Ectodermal cell (in vitro differentiated cells): Measurements from ENCODE around the gene GUCY1B1.

Source experiments
- H3K27ac ChIP-seq: 2 replicates; pipeline ENCODE4 v1.7.0; 2013; ENCODE audit warnings: mild to moderate bottlenecking, low read depth, low read length; ENCODE audit not compliant: insufficient read depth, poor library complexity, severe bottlenecking
- H3K27me3 ChIP-seq: 2 replicates; pipeline ENCODE4 v1.7.0; 2013; ENCODE audit warnings: mild to moderate bottlenecking, low read length; ENCODE audit not compliant: insufficient read depth, control insufficient read depth, poor library complexity, severe bottlenecking
- H3K36me3 ChIP-seq: one replicate; pipeline ENCODE4 v1.7.0; 2013; ENCODE audit warnings: low read length; ENCODE audit not compliant: control insufficient read depth, insufficient read depth
- H3K4me1 ChIP-seq: one replicate; pipeline ENCODE4 v1.7.0; 2013; ENCODE audit warnings: low read length; ENCODE audit not compliant: control insufficient read depth, insufficient read depth
- H3K4me3 ChIP-seq: 2 replicates; pipeline ENCODE4 v1.7.0; 2013; ENCODE audit warnings: low read depth, low read length, control low read depth; ENCODE audit not compliant: insufficient read depth
- H3K9me3 ChIP-seq: 2 replicates; pipeline ENCODE4 v1.7.0; 2013; ENCODE audit warnings: mild to moderate bottlenecking, low read length, moderate library complexity; ENCODE audit not compliant: control insufficient read depth
- WGBS, 2 experiments: methylation state at CpG; one replicate each; pipeline ENCODE4 v1.1.7; 2013; ENCODE audit warnings: missing lambda C conversion rate in 2 of 2; 5-methylcytosine and 5-hydroxymethylcytosine counted together

The GUCY1B1 gene

GRCh38 chr4:155761047-155761446 lies 2.2 kb downstream of the GUCY1B1 start:
- Histone ChIP-seq H3K36me3 (no peaks in the 10 kb centered on the region), H3K9me3 (no peaks in the 10 kb centered on the region), H3K4me3 (no peak overlapping the region), H3K27me3 (peaks cover 44% of the 10 kb centered on the region), H3K4me1 (peaks cover 5% of the 10 kb centered on the region), H3K27ac (no peak overlapping the region)
- WGBS, 2 experiments: 88 to 100% methylated on average over 1 to 2 of the region's 3 CpGs

- no peak overlapping the region for H3K4me3 ChIP-seq
- no peak overlapping the region for H3K27ac ChIP-seq
- no peaks in the 10 kb centered on the region for H3K36me3 ChIP-seq
- H3K27me3 ChIP-seq: peaks cover 44% of the 10 kb centered on the region
- H3K9me3 ChIP-seq: no peaks in the 10 kb centered on the region
- peaks cover 5% of the 10 kb centered on the region for H3K4me1 ChIP-seq
These were observed 3.1 kb downstream of the GUCY1B1 start for GRCh38 chr4:155761916-155762315.

DNA sequence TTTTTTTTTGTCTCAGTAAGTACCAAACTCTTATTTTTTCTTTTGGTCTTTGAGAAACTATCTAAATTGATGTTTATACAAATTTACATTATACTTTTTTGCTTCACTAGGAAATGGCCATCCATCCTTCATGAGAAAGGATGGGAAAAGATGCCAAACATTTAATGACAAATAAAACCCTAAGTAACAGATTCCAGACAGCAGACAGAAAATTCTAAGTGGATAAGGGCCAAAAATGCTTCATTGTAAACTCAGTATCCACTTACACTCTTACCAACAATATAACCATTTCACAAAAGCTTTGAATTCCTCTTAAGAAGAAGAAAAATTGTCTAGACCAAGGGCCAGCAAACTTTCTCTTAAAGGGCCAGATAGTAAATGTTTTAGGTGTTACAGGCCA lies 3.5 kb downstream of the GUCY1B1 start:
- no peak overlapping the region for H3K4me3 ChIP-seq
- H3K4me1 ChIP-seq: peaks cover 5% of the 10 kb centered on the region
- peaks cover 44% of the 10 kb centered on the region for H3K27me3 ChIP-seq
- no peak overlapping the region for H3K27ac ChIP-seq
- no peaks in the 10 kb centered on the region for H3K36me3 ChIP-seq
- H3K9me3 ChIP-seq: no peaks in the 10 kb centered on the region

DNA sequence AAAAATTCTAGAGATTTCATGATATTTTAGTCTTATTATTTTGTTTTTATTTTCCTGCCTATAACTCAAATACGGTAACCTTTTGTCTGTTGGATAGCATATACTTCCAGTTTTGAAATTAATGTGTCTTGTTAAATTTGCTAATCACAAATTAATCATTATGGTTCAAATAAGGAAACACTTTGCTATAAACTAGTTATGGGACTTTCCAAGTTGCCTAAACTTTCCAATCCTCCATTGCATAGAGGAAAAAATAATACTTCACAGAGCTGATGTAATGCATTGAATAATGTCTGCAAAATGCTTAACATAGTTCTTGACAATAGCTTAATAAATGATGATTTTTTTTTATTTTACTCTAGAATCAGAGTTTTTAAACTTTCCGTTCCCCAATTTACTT lies 4.7 kb downstream of the GUCY1B1 start:
- H3K9me3 ChIP-seq: no peaks in the 10 kb centered on the region
- no peaks in the 10 kb centered on the region for H3K36me3 ChIP-seq
- peaks cover 37% of the 10 kb centered on the region for H3K27me3 ChIP-seq
- H3K4me1 ChIP-seq: peaks cover 5% of the 10 kb centered on the region
- 100% methylated on average over 1 of the region's 2 CpGs; no CpG with 5 or more reads in 1 of the 2 experiments for WGBS, 2 experiments
- H3K27ac ChIP-seq: no peak overlapping the region
- no peak overlapping the region for H3K4me3 ChIP-seq

- no peak overlapping the region for H3K4me3 ChIP-seq
- peaks cover 5% of the 10 kb centered on the region for H3K4me1 ChIP-seq
- peaks cover 22% of the 10 kb centered on the region for H3K27me3 ChIP-seq
- WGBS, 2 experiments: 89 to 94% methylated on average over 3 of the region's 3 CpGs
- H3K9me3 ChIP-seq: no peaks in the 10 kb centered on the region
- no peaks in the 10 kb centered on the region for H3K36me3 ChIP-seq
- H3K27ac ChIP-seq: no peak overlapping the region
These were observed 6.3 kb downstream of the GUCY1B1 start for GRCh38 chr4:155765149-155765548.

DNA sequence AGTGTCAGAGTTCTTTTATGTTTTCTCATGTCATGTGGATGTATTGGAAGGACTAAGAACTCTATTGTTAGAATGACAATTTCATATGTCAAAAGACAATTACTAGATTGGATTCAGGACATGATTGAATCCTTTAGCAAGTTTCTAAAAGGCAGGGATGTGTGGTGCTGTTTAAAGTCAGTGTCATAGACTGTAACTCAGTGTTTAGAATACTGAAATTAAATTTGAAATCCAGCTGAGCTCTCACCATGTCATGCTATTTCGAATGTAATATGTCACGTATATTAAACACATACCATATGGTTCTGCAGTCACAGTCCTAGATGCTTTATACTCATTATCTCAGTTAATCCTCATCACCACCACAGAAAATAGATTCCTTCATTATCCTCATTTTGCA lies 7.8 kb downstream of the GUCY1B1 start:
- H3K4me1 ChIP-seq: peaks cover 5% of the 10 kb centered on the region
- no peak overlapping the region for H3K27ac ChIP-seq
- no peaks in the 10 kb centered on the region for H3K36me3 ChIP-seq
- peaks cover 10% of the 10 kb centered on the region for H3K27me3 ChIP-seq
- H3K9me3 ChIP-seq: no peaks in the 10 kb centered on the region
- 92 to 93% methylated on average over 2 of the region's 2 CpGs for whole genome bisulfite sequencing, 2 experiments
- H3K4me3 ChIP-seq: no peak overlapping the region

DNA sequence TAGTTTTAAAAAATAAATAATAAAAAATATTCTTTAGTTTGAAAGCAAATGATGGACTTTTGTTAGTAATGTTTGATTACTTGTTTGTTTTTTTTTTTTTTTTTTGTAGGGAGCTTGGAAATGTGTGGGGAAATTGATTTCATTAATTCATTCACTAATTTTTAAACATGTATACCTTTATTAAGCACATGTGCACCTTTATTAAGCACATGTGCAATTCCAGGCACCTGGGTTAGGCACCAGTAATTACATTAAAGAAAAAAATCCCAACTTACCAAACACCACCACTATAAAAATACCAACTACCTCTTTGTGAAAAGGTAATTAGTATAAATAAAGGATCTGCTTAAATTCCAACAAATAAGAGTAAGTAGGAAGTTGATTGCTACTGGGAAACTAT lies 9.5 kb downstream of the GUCY1B1 start:
- Histone ChIP-seq H3K27me3 (peaks cover 5% of the 10 kb centered on the region), H3K27ac (no peak overlapping the region), H3K9me3 (no peaks in the 10 kb centered on the region), H3K4me1 (no peaks in the 10 kb centered on the region), H3K4me3 (no peak overlapping the region), H3K36me3 (no peaks in the 10 kb centered on the region)

- no peak overlapping the region for H3K27ac ChIP-seq
- H3K4me3 ChIP-seq: no peak overlapping the region
- no peaks in the 10 kb centered on the region for H3K9me3 ChIP-seq
- 92 to 100% methylated on average over 2 of the region's 2 CpGs for WGBS, 2 experiments
- H3K27me3 ChIP-seq: peaks cover 4% of the 10 kb centered on the region
- no peaks in the 10 kb centered on the region for H3K4me1 ChIP-seq
- no peaks in the 10 kb centered on the region for H3K36me3 ChIP-seq
These were observed 10.3 kb downstream of the GUCY1B1 start for GRCh38 chr4:155769090-155769489.

GRCh38 chr4:155772459-155773195 lies 13.8 kb downstream of the GUCY1B1 start:
- H3K36me3 ChIP-seq: no peaks in the 10 kb centered on the region
- no peak overlapping the region for H3K27ac ChIP-seq
- no peak overlapping the region for H3K4me3 ChIP-seq
- H3K9me3 ChIP-seq: no peaks in the 10 kb centered on the region
- H3K4me1 ChIP-seq: no peaks in the 10 kb centered on the region
- H3K27me3 ChIP-seq: no peaks in the 10 kb centered on the region
- WGBS, 2 experiments: 90 to 93% methylated on average over 8 of the region's 8 CpGs

DNA sequence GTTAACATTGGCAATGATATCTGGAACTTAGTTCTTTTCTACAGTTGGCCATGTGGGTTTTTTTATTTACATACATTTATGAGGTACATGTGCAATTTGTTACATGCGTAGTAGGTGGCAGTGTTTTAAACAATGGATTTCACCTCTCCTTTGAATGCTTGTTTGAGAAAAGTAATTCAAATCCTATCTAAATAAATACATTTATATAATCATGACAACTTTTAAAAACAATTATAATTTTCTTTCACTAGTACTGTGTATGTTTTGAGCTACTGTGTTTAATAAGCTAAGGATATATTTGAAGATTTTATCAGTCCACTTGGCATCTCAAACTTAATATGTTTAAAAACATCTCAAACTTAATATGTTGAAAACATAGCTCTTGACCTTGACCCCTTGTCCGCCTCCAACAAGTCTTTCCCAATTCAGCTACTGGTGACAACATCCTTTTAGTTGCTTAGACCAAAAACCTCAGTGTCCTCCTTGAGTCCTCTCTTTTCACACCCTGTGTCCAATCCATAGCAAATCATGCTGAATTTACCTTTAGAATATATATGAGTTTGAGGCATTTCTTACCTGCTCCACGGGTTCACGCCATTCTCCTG lies 14.5 kb downstream of the GUCY1B1 start:
- Histone ChIP-seq H3K4me3 (no peak overlapping the region), H3K4me1 (no peaks in the 10 kb centered on the region), H3K36me3 (no peaks in the 10 kb centered on the region), H3K27me3 (no peaks in the 10 kb centered on the region), H3K9me3 (no peaks in the 10 kb centered on the region), H3K27ac (no peak overlapping the region)
- 96 to 98% methylated on average over 3 to 4 of the region's 4 CpGs for WGBS, 2 experiments
